A673 (cell line): ENCODE measurements around the gene SPANXN2. TPM values are rescaled to one million over a fixed set of nuclear protein-coding genes. Genes with fewer than 3 reads are reported as not detected.

Experiments used
- BruUV-seq: library from RNA; stranded (reverse); fragments of 400-500 nt; replicated peaks from 2 replicates; lab custom pipeline; 2021; lab: Mats Ljungman, UMichigan
- CTCF ChIA-PET: fragments of 300-600 bp; sonication (Branson Sonifier 250); formaldehyde crosslinking; loops from one replicate; lab custom pipeline; 2022; ENCODE audit warnings: antibody characterized with exemption; lab: Charles Lee
- POLR2A ChIA-PET: fragments of 300-600 bp; sonication (Branson Sonifier 250); formaldehyde crosslinking; loops from one replicate; lab custom pipeline; 2022; ENCODE audit warnings: antibody characterized with exemption; ENCODE audit not compliant: low non-redundant PET; lab: Charles Lee
- DNase-seq: peaks from one replicate; pipeline ENCODE4 v3.0.0-alpha.2; 2015; ENCODE audit warnings: low spot score
- H3K27ac ChIP-seq: fragments of 200-600 bp; sonication (generic); 2 replicates; pipeline ENCODE4 v1.5.1; 2016; ENCODE audit warnings: mixed run types, low read depth, mild to moderate bottlenecking, mixed read lengths, antibody characterized with exemption, low read length; ENCODE audit not compliant: poor library complexity, severe bottlenecking
- H3K27me3 ChIP-seq: fragments of 200-600 bp; sonication (generic); replicated peaks from 2 replicates; pipeline ENCODE4 v1.6.1; 2017; ENCODE audit warnings: mixed run types, low read depth, mild to moderate bottlenecking, mixed read lengths, antibody characterized with exemption, low read length; ENCODE audit not compliant: insufficient read depth, poor library complexity
- H3K36me3 ChIP-seq: fragments of 200-600 bp; sonication (generic); 2 replicates; pipeline ENCODE4 v1.6.1; 2016; ENCODE audit warnings: mixed run types, mild to moderate bottlenecking, mixed read lengths, antibody characterized with exemption, low read length; ENCODE audit not compliant: insufficient read depth, poor library complexity, severe bottlenecking
- H3K4me1 ChIP-seq: fragments of 200-600 bp; sonication (generic); 2 replicates; pipeline ENCODE4 v1.6.1; 2017; ENCODE audit warnings: mixed run types, mild to moderate bottlenecking, mixed read lengths, antibody characterized with exemption, low read length; ENCODE audit not compliant: insufficient read depth, poor library complexity, severe bottlenecking
- H3K4me3 ChIP-seq: fragments of 200-600 bp; sonication (generic); 2 replicates; pipeline ENCODE4 v1.5.1; 2016; ENCODE audit warnings: low read depth, mixed run types, mild to moderate bottlenecking, mixed read lengths, low read length; ENCODE audit not compliant: poor library complexity, severe bottlenecking
- H3K9me3 ChIP-seq: fragments of 200-600 bp; sonication (generic); 2 replicates; pipeline ENCODE4 v1.6.1; 2016; ENCODE audit warnings: mixed run types, low read depth, mild to moderate bottlenecking, mixed read lengths, antibody characterized with exemption, low read length; ENCODE audit not compliant: poor library complexity, severe bottlenecking
- CTCF ChIP-seq: fragments of 300-800, 200-600 bp; sonication (generic); conservative IDR thresholded peaks from 2 replicates; pipeline ENCODE4 v1.5.1; 2017; ENCODE audit warnings: low read depth, mild to moderate bottlenecking, antibody characterized with exemption, low read length, moderate library complexity, mixed read lengths
- EZH2 ChIP-seq: fragments of 200-600 bp; sonication (generic); IDR thresholded peaks from 2 replicates; pipeline ENCODE4 v1.6.1; 2017; ENCODE audit warnings: borderline replicate concordance, low read depth, mild to moderate bottlenecking, mixed read lengths, antibody characterized with exemption, low read length; ENCODE audit not compliant: poor library complexity, severe bottlenecking
- intact Hi-C: fragments of 100-400 bp; cut with micrococcal nuclease; formaldehyde crosslinking; loops from one replicate; pipeline ENCODE4 v1.10.0; 2022; ENCODE audit not compliant: unreplicated experiment
- total RNA-seq: library from RNA; stranded (reverse); gene quantifications from 2 replicates; pipeline ENCODE4 v1.2.3, GENCODE V29; 2021

Gene SPANXN2
- total RNA-seq, 1 experiment from 2014 or later, result not detected

GRCh38 chrX:143726296-143726695 is 5.7 kb upstream of the SPANXN2 start:
- POLR2A ChIA-PET, result no interaction called here
- no peaks in the 10 kb centered on the region for H3K36me3 ChIP-seq
- TF ChIP-seq EZH2 (no peak), CTCF (no peak)
- H3K4me1 ChIP-seq, result no peaks in the 10 kb centered on the region
- intact Hi-C loops, result no loop called here
- no peak for DNase-seq
- H3K27ac ChIP-seq, result no peak overlapping the region
- H3K27me3 ChIP-seq, result no peaks in the 10 kb centered on the region
- H3K9me3 ChIP-seq, result no peaks in the 10 kb centered on the region
- H3K4me3 ChIP-seq, result no peak overlapping the region
- no TSS peak for BruUV-seq
- CTCF ChIA-PET, result no interaction called here

- no TSS peak for BruUV-seq
- Histone ChIP-seq H3K9me3 (peaks cover 8% of the 10 kb centered on the region), H3K4me3 (no peak overlapping the region), H3K36me3 (no peaks in the 10 kb centered on the region), H3K4me1 (no peaks in the 10 kb centered on the region), H3K27ac (no peak overlapping the region), H3K27me3 (no peaks in the 10 kb centered on the region)
- CTCF ChIA-PET, result no interaction called here
- POLR2A ChIA-PET, result no interaction called here
- DNase-seq, result no peak
- TF ChIP-seq CTCF (no peak), EZH2 (no peak)
- intact Hi-C loops, result no loop called here
Measured at GRCh38 chrX:143701460-143701859, 19.1 kb downstream of the SPANXN2 start.

GRCh38 chrX:143694885-143695284 is 25.7 kb downstream of the SPANXN2 start:
- no TSS peak for BruUV-seq
- no peaks in the 10 kb centered on the region for H3K27me3 ChIP-seq
- no peaks in the 10 kb centered on the region for H3K36me3 ChIP-seq
- TF ChIP-seq CTCF (no peak), EZH2 (no peak)
- ChIA-PET CTCF (no interaction called here), POLR2A (no interaction called here)
- intact Hi-C loops, result no loop called here
- H3K4me3 ChIP-seq, result no peak overlapping the region
- no peaks in the 10 kb centered on the region for H3K4me1 ChIP-seq
- peaks cover 4% of the 10 kb centered on the region for H3K9me3 ChIP-seq
- H3K27ac ChIP-seq, result no peak overlapping the region
- DNase-seq, result no peak
